ENCODE results near the gene ZNF366.

Gene ZNF366

GRCh38 chr5:72507231-72507906, at the start of gene ZNF366:
ZNF366 (minus strand) TSS chr5:72507410; CDS start chr5:72461496, 45,914 bp downstream.
- DNase-seq (ENCODE audit: low read depth in 4 of 4, low spot score in 1 of 4) = no peak

GRCh38 chr5:72556351-72557166, 49.3 kb upstream of the ZNF366 start:
- DNase-seq (ENCODE audit: low read depth in 4 of 4, low spot score in 1 of 4) = peak in 2 of 4 experiments; percentile 13 to 25

- DNase-seq (ENCODE audit: low read depth in 4 of 4, low spot score in 1 of 4) = no peak
Observed at GRCh38 chr5:72555871-72556270, 48.7 kb upstream of the ZNF366 start.

- no peak for DNase-seq (ENCODE audit: low read depth in 4 of 4, low spot score in 1 of 4)
Observed at GRCh38 chr5:72554897-72555296, 47.7 kb upstream of the ZNF366 start.

- no peak for DNase-seq (ENCODE audit: low read depth in 4 of 4, low spot score in 1 of 4)
Observed at GRCh38 chr5:72552041-72552557, 44.9 kb upstream of the ZNF366 start.

GRCh38 chr5:72550595-72550994, 43.4 kb upstream of the ZNF366 start:
- no peak for DNase-seq (ENCODE audit: low read depth in 4 of 4, low spot score in 1 of 4)

- no peak for DNase-seq (ENCODE audit: low read depth in 4 of 4, low spot score in 1 of 4)
Observed at GRCh38 chr5:72543811-72544210, 36.6 kb upstream of the ZNF366 start.

GRCh38 chr5:72543365-72543764, 36.2 kb upstream of the ZNF366 start:
- no peak for DNase-seq (ENCODE audit: low read depth in 4 of 4, low spot score in 1 of 4)

- DNase-seq (ENCODE audit: low read depth in 4 of 4, low spot score in 1 of 4) = no peak
Observed at GRCh38 chr5:72542695-72543094, 35.5 kb upstream of the ZNF366 start.

GRCh38 chr5:72541501-72542225, 34.5 kb upstream of the ZNF366 start:
- DNase-seq (ENCODE audit: low read depth in 4 of 4, low spot score in 1 of 4) = no peak

- no peak for DNase-seq (ENCODE audit: low read depth in 4 of 4, low spot score in 1 of 4)
Observed at GRCh38 chr5:72540759-72541438, 33.7 kb upstream of the ZNF366 start.

GRCh38 chr5:72539726-72540125, 32.5 kb upstream of the ZNF366 start:
- DNase-seq (ENCODE audit: low read depth in 4 of 4, low spot score in 1 of 4) = no peak

- DNase-seq (ENCODE audit: low read depth in 4 of 4, low spot score in 1 of 4) = no peak
Observed at GRCh38 chr5:72539038-72539437, 31.8 kb upstream of the ZNF366 start.

- no peak for DNase-seq (ENCODE audit: low read depth in 4 of 4, low spot score in 1 of 4)
Observed at GRCh38 chr5:72537166-72537565, 30.0 kb upstream of the ZNF366 start.

- no peak for DNase-seq (ENCODE audit: low read depth in 4 of 4, low spot score in 1 of 4)
Observed at GRCh38 chr5:72531496-72532190, 24.4 kb upstream of the ZNF366 start.

GRCh38 chr5:72530196-72530595, 23.0 kb upstream of the ZNF366 start:
- DNase-seq (ENCODE audit: low read depth in 4 of 4, low spot score in 1 of 4) = no peak

- no peak for DNase-seq (ENCODE audit: low read depth in 4 of 4, low spot score in 1 of 4)
Observed at GRCh38 chr5:72529383-72529782, 22.2 kb upstream of the ZNF366 start.

- no peak for DNase-seq (ENCODE audit: low read depth in 4 of 4, low spot score in 1 of 4)
Observed at GRCh38 chr5:72525816-72526215, 18.6 kb upstream of the ZNF366 start.

- no peak for DNase-seq (ENCODE audit: low read depth in 4 of 4, low spot score in 1 of 4)
Observed at GRCh38 chr5:72523960-72524582, 16.9 kb upstream of the ZNF366 start.

- no peak for DNase-seq (ENCODE audit: low read depth in 4 of 4, low spot score in 1 of 4)
Observed at GRCh38 chr5:72522607-72523006, 15.4 kb upstream of the ZNF366 start.

All from stimulated activated CD4-positive, alpha-beta T cell treated with anti-CD3 and anti-CD28 coated beads, Interleukin-1b, Interleukin-23, amount 100 ng/mL, for 24 hours (primary cell).